ENCODE results near the gene C4orf50. TPM values are rescaled to one million over a fixed set of nuclear protein-coding genes. Genes with fewer than 3 reads are reported as not detected.

Gene C4orf50
- total and polyA plus RNA-seq, 10 of the 15 experiments (the other 5 are each of a cell fraction or from before 2014, with no cell fraction given), result 0.04 to 0.09 (median 0.05) TPM; not detected in 3

GRCh38 chr4:5992828-5993321, 25.4 kb downstream of the C4orf50 start:
- Histone ChIP-seq H3K27ac (ENCODE audit: control insufficient read depth, insufficient read depth) (no peak overlapping the region), H3K79me2 (ENCODE audit: control insufficient read depth, insufficient read depth, low read length) (no peaks in the 10 kb centered on the region), H2AFZ (ENCODE audit: control insufficient read depth, low read depth, low read length) (no peak overlapping the region), H3K4me2 (ENCODE audit: control insufficient read depth, insufficient read depth) (no peak overlapping the region), H4K20me1 (ENCODE audit: control insufficient read depth, insufficient read depth) (no peaks in the 10 kb centered on the region), H3K9ac (ENCODE audit: control insufficient read depth, insufficient read depth, low read length) (no peak overlapping the region), H3K27me3 (replicated peaks in 1 of 2; ENCODE audit: control insufficient read depth in 2 of 2, insufficient read depth in 2 of 2, low read length in 1 of 2) (peaks cover 0 to 2% of the 10 kb centered on the region in 2 experiments; a peak in 2 of 4 replicates), H3K9me3 (replicated peaks; ENCODE audit: control insufficient read depth, insufficient read depth, low read length) (no peaks in the 10 kb centered on the region), H3K4me1 (ENCODE audit: control insufficient read depth, insufficient read depth, low read length) (peaks cover 14% of the 10 kb centered on the region), H3K36me3 (ENCODE audit: control insufficient read depth in 2 of 2, insufficient read depth in 2 of 2, low read length in 1 of 2) (no peaks in the 10 kb centered on the region), H3K4me3 (no peak overlapping the region)
- no TSS peak for BruUV-seq (replicated peaks)
- no peak for TF ChIP-seq JUNB (IDR thresholded peaks at IDR 0.05)
- TF ChIP-seq MEF2B (IDR thresholded peaks at IDR 0.05; ENCODE audit: partially characterized antibody, poor library complexity, severe bottlenecking), result peak; percentile 29
- SMC1A ChIA-PET (ENCODE audit: uncharacterized antibody, unreplicated experiment), result interaction anchor here (1.3 kb wide), 1 partner anchor 9 kb away, joined by 4 read pairs; no protein-coding TSS in a partner anchor
- CTCF ChIA-PET, result no interaction called here
- DNase-seq (ENCODE audit: low read depth, low spot score), result no peak
- no peak for ATAC-seq
- RAD21 ChIA-PET (ENCODE audit: unreplicated experiment), result no interaction called here
- 11% methylated on average over 11 of the region's 11 CpGs for WGBS (ENCODE audit: insufficient coverage, insufficient replicate concordance, low lambda C conversion rate, missing lambda C conversion rate)
- in situ Hi-C loops (cut with MboI) (no loop called here), intact Hi-C loops (cut with micrococcal nuclease; ENCODE audit: unreplicated experiment) (no loop called here)
- FAIRE-seq, result no peak
- POLR2A ChIA-PET, result interaction anchor here (0.7 kb wide), 1 partner anchor 972 kb away, joined by 4 read pairs; no protein-coding TSS in a partner anchor

DNA sequence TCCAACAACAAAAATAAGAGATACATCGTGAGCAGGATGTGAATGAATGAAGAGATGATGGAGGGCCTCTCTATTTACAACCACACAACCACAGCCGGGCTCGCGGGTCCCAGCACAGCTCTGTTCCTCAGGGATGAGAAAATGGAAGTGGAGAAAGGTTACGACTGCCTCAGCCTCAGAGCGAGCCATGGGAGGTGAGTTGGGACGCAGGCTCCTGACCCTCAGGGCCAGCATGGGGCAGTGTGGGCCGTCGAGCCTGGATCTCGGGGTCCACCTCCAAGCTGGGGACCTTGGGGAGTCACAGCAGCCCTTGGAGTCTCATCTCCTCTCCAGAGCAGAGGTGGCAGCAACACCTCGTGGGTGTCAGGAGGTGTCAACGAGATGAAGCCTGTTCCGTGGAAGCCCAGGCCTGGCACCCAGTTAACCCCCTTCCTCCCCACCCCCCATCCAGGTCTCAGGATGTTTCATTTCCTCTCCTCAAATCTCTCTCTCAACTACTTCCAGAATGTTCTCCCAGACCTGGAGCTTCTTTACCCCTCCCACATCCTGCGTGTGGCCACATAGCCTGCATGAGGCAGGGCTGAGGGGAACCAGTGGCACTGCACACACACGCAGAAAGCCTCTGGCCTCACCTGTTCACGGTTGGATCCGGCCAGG, 25.9 kb downstream of the C4orf50 start:
- ChIA-PET CTCF (no interaction called here), POLR2A (interaction anchor here (0.7 kb wide), 1 partner anchor 973 kb away, joined by 4 read pairs; no protein-coding TSS in a partner anchor), SMC1A (ENCODE audit: uncharacterized antibody, unreplicated experiment) (interaction anchor here (1.3 kb wide), 1 partner anchor 9 kb away, joined by 4 read pairs; no protein-coding TSS in a partner anchor), RAD21 (ENCODE audit: unreplicated experiment) (no interaction called here)
- TF ChIP-seq BCLAF1 (IDR thresholded peaks at IDR 0.05) (no peak), ZNF622 (IDR thresholded peaks at IDR 0.05) (no peak), CBX5 (IDR thresholded peaks at IDR 0.05; ENCODE audit: low read depth) (no peak)
- intact Hi-C loops (cut with micrococcal nuclease; ENCODE audit: unreplicated experiment) (no loop called here), in situ Hi-C loops (cut with MboI) (no loop called here)
- no peak overlapping the region for H3K9ac ChIP-seq (ENCODE audit: control insufficient read depth, insufficient read depth, low read length)
- H2AFZ ChIP-seq (ENCODE audit: control insufficient read depth, low read depth, low read length), result no peak overlapping the region
- no peaks in the 10 kb centered on the region for H3K36me3 ChIP-seq (ENCODE audit: control insufficient read depth in 2 of 2, insufficient read depth in 2 of 2, low read length in 1 of 2)
- H3K27ac ChIP-seq (ENCODE audit: control insufficient read depth, insufficient read depth), result no peak overlapping the region
- peaks cover 14% of the 10 kb centered on the region for H3K4me1 ChIP-seq (ENCODE audit: control insufficient read depth, insufficient read depth, low read length)
- H4K20me1 ChIP-seq (ENCODE audit: control insufficient read depth, insufficient read depth), result no peaks in the 10 kb centered on the region
- DNase-seq (ENCODE audit: low read depth, low spot score) (no peak), ATAC-seq (no peak), FAIRE-seq (no peak)
- no TSS peak for BruUV-seq (replicated peaks)
- H3K9me3 ChIP-seq (replicated peaks; ENCODE audit: control insufficient read depth, insufficient read depth, low read length), result no peaks in the 10 kb centered on the region
- no peak overlapping the region for H3K4me3 ChIP-seq
- H3K27me3 ChIP-seq (replicated peaks in 1 of 2; ENCODE audit: control insufficient read depth in 2 of 2, insufficient read depth in 2 of 2, low read length in 1 of 2), result peaks cover 0 to 2% of the 10 kb centered on the region in 2 experiments; a peak in 2 of 4 replicates
- no peak overlapping the region for H3K4me2 ChIP-seq (ENCODE audit: control insufficient read depth, insufficient read depth)
- no peaks in the 10 kb centered on the region for H3K79me2 ChIP-seq (ENCODE audit: control insufficient read depth, insufficient read depth, low read length)
- WGBS (ENCODE audit: insufficient coverage, insufficient replicate concordance, low lambda C conversion rate, missing lambda C conversion rate), result 28% methylated on average over 17 of the region's 17 CpGs

Measured in GM12878 (cell line).